Esophagus muscularis mucosa (tissue), 4 donors: ENCODE results near the gene CC2D1A. TPM values are rescaled to one million over a fixed set of nuclear protein-coding genes. Genes with fewer than 3 reads are reported as not detected.
A peak's percentile ranks its signal among the peaks of the same experiment; 100 is the strongest.

ENCODE experiments used
- DNase-seq: peaks from one replicate; pipeline ENCODE4 v3.0.0-alpha.2; 2017; ENCODE audit errors: extremely low spot score
- H3K27ac ChIP-seq, 4 donors: fragments of 200-600 bp; sonication (generic); replicated peaks in 1 of 4; 1 replicate in 3 of 4; 2 replicates in 1 of 4; pipeline ENCODE4 v1.5.1; 2016 to 2019; ENCODE audit warnings: mild to moderate bottlenecking in 1 of 4
- H3K27me3 ChIP-seq, 4 donors: fragments of 200-600 bp; sonication (generic); one replicate each; pipeline versions ENCODE4 v1.5.1 to v1.6.0; 2016 to 2019
- H3K36me3 ChIP-seq, 4 donors: fragments of 200-600 bp; sonication (generic); one replicate each; pipeline ENCODE4 v1.5.1; 2016 to 2019
- H3K4me1 ChIP-seq, 4 donors: fragments of 200-600 bp; sonication (generic); one replicate each; pipeline ENCODE4 v1.5.1; 2016 to 2019
- H3K4me3 ChIP-seq, 4 donors: fragments of 200-600 bp; sonication (generic); 1 replicate in 2 of 4; 2 replicates in 2 of 4; pipeline ENCODE4 v1.5.1; 2016 to 2019; ENCODE audit warnings: mild to moderate bottlenecking in 4 of 4, moderate library complexity in 1 of 4
- H3K9me3 ChIP-seq, 4 donors: fragments of 200-600 bp; sonication (generic); 1 replicate in 3 of 4; 2 replicates in 1 of 4; pipeline ENCODE4 v1.5.1; 2016 to 2019
- CTCF ChIP-seq, 3 experiments: fragments of 200-600 bp in 2 of 3; fragments of 450-650 bp in 1 of 3; sonication (generic) in 2 of 3; IDR thresholded peaks; one replicate each; pipeline ENCODE4 v1.5.1; 2017 to 2019; ENCODE audit warnings: antibody characterized with exemption in 3 of 3, mild to moderate bottlenecking in 2 of 3, moderate library complexity in 1 of 3
- EP300 ChIP-seq: sonication (generic); formaldehyde crosslinking; IDR thresholded peaks from one replicate; pipeline ENCODE4 v1.6.1; 2017; ENCODE audit warnings: antibody characterized with exemption
- POLR2A ChIP-seq: fragments of 450-650 bp; IDR thresholded peaks from one replicate; pipeline ENCODE4 v1.6.1; 2017; ENCODE audit warnings: antibody characterized with exemption, moderate library complexity, mild to moderate bottlenecking, low read depth
- POLR2AphosphoS5 ChIP-seq, 2 donors: sonication (generic); formaldehyde crosslinking; IDR thresholded peaks; one replicate each; pipeline ENCODE4 v1.6.1; 2017; ENCODE audit warnings: antibody characterized with exemption in 2 of 2
- WGBS: methylation state at CpG from one replicate; pipeline ENCODE4 v1.1.5; 2018; 5-methylcytosine and 5-hydroxymethylcytosine counted together
- intact Hi-C: fragments of 100-400 bp; cut with DNase I; formaldehyde crosslinking; loops from one replicate; pipeline ENCODE4 v1.15.1; 2023
- total RNA-seq, 4 donors: library from RNA; depleted of rRNA; stranded (reverse); fragments of >200 nt; gene quantifications; one replicate each; pipeline versions ENCODE4 v1.1.0 to v1.2.1, GENCODE V29; 2016

CC2D1A gene
- total RNA-seq, 4 donors from 2014 or later, result 22.9 to 42.8 (median 33.6) TPM

DNA sequence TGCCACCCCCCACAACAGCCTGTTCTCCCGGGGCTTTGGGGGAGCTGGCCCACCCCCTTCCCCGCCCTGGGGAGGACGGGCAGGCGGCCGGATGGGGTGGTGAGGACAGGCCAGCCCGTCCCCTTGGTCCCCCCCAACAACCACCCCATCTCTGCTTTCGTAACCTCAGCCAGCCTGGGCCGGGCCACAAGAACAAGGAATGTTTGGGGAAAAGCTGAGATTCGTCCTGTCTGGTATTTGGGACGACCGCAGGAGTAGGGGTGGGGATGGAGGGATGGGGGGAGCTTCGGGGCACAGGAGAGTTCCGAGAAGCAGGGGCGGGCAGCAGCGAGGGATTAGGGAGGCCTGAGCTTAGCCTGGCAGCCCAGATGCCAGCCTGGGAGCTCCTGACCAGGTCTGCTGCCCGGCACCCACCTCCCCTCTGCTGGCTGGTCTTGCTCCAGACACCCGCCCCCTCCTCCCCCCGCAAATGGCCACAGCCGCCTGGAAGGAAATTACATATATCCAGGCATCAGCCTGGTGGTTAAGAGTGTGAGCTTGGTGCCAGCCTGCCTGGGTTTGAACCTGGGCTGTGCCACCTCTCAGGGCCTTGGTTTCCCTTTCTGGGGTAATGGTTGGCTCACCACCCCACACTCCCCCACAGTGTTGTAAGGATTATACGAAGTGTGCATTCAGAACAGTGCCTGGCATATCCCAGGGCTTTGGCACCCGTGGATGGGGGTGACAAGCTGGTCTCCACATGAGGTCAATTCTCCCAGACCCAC is 32.5 kb downstream of the CC2D1A start, which contains the start of gene PODNL1:
TSS of gene PODNL1 (minus strand) at position 117 of the 764 bp plus-strand sequence. CDS start 236 bp downstream, outside the sequence.
- peak within 1 kb of the TSS in 3 of 4 donors; percentile 8 to 27 (median 20) for H3K4me3 ChIP-seq
- H3K9me3 ChIP-seq, result no peaks in the 10 kb centered on the region
- TF ChIP-seq POLR2AphosphoS5 (IDR thresholded peaks at IDR 0.05) (no peak), EP300 (no peak), POLR2A (no peak), CTCF (IDR thresholded peaks at IDR 0.05) (no peak)
- H3K4me1 ChIP-seq, result peaks cover 0 to 14% (median 12%) of the 10 kb centered on the region in 4 donors
- H3K27me3 ChIP-seq, result peaks cover 0 to 50% (median 12%) of the 10 kb centered on the region in 4 donors
- no peaks in the 10 kb centered on the region for H3K36me3 ChIP-seq
- 30% methylated on average over 8 of the region's 21 CpGs for WGBS
- no peak for DNase-seq
- intact Hi-C loops, result no loop called here
- no peak within 1 kb of the TSS for H3K27ac ChIP-seq

DNA sequence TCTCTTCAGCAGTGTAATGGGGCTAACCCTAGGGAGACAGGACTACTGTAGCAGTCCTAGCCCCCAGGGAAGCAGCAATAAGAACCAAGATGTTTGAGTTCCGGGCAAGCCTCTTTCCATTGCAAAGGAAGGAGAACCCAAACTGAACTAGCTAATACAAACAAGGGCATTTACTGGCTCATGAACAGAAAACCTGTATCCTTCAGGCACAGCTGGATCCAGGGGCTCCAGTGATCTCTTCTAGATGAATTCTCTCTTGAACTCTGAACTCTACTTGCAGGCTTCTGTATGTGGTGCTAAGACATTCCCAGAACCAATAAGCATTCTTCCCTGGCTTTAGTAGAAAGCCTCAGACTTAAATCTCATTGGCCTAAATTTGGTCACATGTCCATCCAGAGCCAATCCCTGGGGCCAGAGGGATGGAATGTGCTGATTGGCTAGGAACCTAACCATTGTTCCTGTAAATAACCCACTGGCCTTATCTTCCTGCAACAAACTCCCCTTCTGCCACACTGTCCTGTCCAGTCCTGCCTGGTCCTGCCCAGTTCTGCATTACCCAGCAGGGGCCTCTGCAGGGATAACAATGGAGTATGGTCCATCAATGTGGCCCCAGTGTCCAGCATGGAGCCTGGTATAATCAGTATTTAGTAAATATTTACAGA is 36.2 kb downstream of the CC2D1A start:
- Histone ChIP-seq H3K9me3 (no peaks in the 10 kb centered on the region), H3K27me3 (peaks cover 0 to 17% (median 3%) of the 10 kb centered on the region in 4 donors), H3K36me3 (no peaks in the 10 kb centered on the region), H3K4me1 (peaks cover 0 to 14% (median 12%) of the 10 kb centered on the region in 4 donors), H3K27ac (no peak overlapping the region), H3K4me3 (no peak overlapping the region)
- TF ChIP-seq POLR2A (no peak), POLR2AphosphoS5 (IDR thresholded peaks at IDR 0.05) (no peak), CTCF (IDR thresholded peaks at IDR 0.05) (no peak), EP300 (no peak)
- intact Hi-C loops, result no loop called here
- no CpG with 5 or more reads among the region's 1 CpG for WGBS
- DNase-seq, result no peak

DNA sequence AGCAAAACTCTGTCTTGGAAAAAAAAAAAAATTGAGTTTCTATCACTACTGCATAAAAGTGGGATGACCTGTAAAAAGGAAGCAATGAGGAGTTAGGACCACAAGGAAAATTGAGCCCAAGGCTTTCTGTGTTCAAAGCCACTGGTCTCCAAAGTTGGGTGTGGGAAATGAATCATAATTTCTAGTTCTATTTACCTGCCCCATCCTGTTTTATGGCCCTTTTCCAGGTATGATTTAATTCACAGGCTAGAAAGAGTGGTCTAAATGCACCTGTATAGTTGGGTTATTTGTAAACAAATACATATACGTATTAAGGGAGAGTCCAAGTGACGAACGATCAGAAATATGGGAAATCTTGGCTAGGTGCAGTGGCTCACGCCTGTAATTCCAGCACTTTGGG is 40.4 kb downstream of the CC2D1A start:
- no peaks in the 10 kb centered on the region for H3K9me3 ChIP-seq
- no peaks in the 10 kb centered on the region for H3K36me3 ChIP-seq
- intact Hi-C loops, result no loop called here
- H3K27me3 ChIP-seq, result no peaks in the 10 kb centered on the region
- DNase-seq, result no peak
- no peak for TF ChIP-seq POLR2A
- TF ChIP-seq POLR2AphosphoS5 (IDR thresholded peaks at IDR 0.05), result no peak
- no peak for TF ChIP-seq CTCF (IDR thresholded peaks at IDR 0.05)
- no peak for TF ChIP-seq EP300
- peaks cover 0 to under 1% (median 0%) of the 10 kb centered on the region in 4 donors for H3K4me1 ChIP-seq
- H3K4me3 ChIP-seq, result no peak overlapping the region
- H3K27ac ChIP-seq, result no peak overlapping the region
- WGBS, result 91% methylated on average over 4 of the region's 4 CpGs

DNA sequence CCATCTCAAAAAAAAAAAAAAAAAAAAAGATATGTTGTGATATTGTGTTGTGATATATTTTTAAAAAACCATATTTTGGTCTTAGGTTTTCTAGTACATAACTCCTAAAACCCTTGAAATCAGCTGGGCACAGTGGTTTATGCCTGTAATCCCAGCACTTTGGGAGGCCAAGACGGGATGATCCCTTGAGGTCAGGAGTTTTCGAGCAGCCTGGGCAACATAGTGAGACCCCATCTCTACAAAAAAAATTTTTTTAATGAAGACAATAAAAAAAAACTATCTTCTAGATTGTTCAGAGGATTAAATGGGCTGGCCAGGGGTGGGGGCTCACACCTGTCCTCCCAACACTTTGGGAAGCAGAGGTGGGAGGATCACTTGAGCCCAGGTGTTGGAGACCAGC is 45.0 kb downstream of the CC2D1A start:
- WGBS, result 89% methylated on average over 2 of the region's 2 CpGs
- no peaks in the 10 kb centered on the region for H3K9me3 ChIP-seq

More for the DNA sequence above, 45.0 kb downstream of the CC2D1A start:
- H3K27ac ChIP-seq, result no peak overlapping the region
- H3K4me1 ChIP-seq, result peaks cover 11 to 24% (median 23%) of the 10 kb centered on the region in 4 donors
- TF ChIP-seq CTCF (IDR thresholded peaks at IDR 0.05), result no peak
- TF ChIP-seq EP300, result no peak
- no peak for TF ChIP-seq POLR2AphosphoS5 (IDR thresholded peaks at IDR 0.05)
- no peak for TF ChIP-seq POLR2A
- H3K27me3 ChIP-seq, result no peaks in the 10 kb centered on the region
- peaks cover 3 to 20% (median 19%) of the 10 kb centered on the region in 4 donors for H3K36me3 ChIP-seq
- DNase-seq, result no peak
- intact Hi-C loops, result loop anchor here (5.0 kb wide), 1 partner anchor 51 kb away; no protein-coding TSS in a partner anchor
- no peak overlapping the region for H3K4me3 ChIP-seq
